NCI-H146 treated with DMSO at 0.1 percent for 48 hours (cell line): ENCODE data around the gene OR1C1.
"Not testable (repeated sequence)": the region's sequence is repeated elsewhere in the genome, so short reads cannot be mapped to it uniquely, and the experiment has no call there.

ENCODE experiments used
- DNase-seq: peaks from one replicate; lab custom pipeline; 2025; ENCODE audit not compliant: unreplicated experiment; lab: John Stamatoyannopoulos, UW

OR1C1 gene

GRCh38 chr1:247760456-247760855, at the start of gene OR1C1:
Gene OR1C1, minus strand, starts transcription at chr1:247760556. Its CDS starts 2,150 bp downstream, at chr1:247758406.
- DNase-seq: no peak

GRCh38 chr1:247797518-247797917, 37.2 kb upstream of the OR1C1 start:
- no peak for DNase-seq

GRCh38 chr1:247769603-247770002, 9.2 kb upstream of the OR1C1 start:
- no peak for DNase-seq

GRCh38 chr1:247754311-247754710, 6.0 kb downstream of the OR1C1 start:
- DNase-seq: not testable (repeated sequence)

GRCh38 chr1:247749870-247750269, 10.5 kb downstream of the OR1C1 start:
- DNase-seq: no peak

GRCh38 chr1:247748041-247748440, 12.3 kb downstream of the OR1C1 start, which contains the start of gene OR14A2:
Gene OR14A2, minus strand, starts transcription at chr1:247748141.
- no peak for DNase-seq

- no peak for DNase-seq
Measured at GRCh38 chr1:247747616-247748015, 12.7 kb downstream of the OR1C1 start.

GRCh38 chr1:247746391-247746935, 13.9 kb downstream of the OR1C1 start:
- no peak for DNase-seq

GRCh38 chr1:247742215-247742760, 18.1 kb downstream of the OR1C1 start:
- DNase-seq: not testable (repeated sequence)

GRCh38 chr1:247741756-247742155, 18.6 kb downstream of the OR1C1 start:
- DNase-seq: no peak

GRCh38 chr1:247740721-247741120, 19.6 kb downstream of the OR1C1 start:
- no peak for DNase-seq

GRCh38 chr1:247738315-247738714, 22.0 kb downstream of the OR1C1 start, which contains the start of gene OR14K1:
Gene OR14K1, plus strand, starts transcription at chr1:247738615. Its CDS starts 0 bp downstream, at chr1:247738615.
- DNase-seq: no peak

- no peak for DNase-seq
Measured at GRCh38 chr1:247721222-247721621, 39.1 kb downstream of the OR1C1 start.

- DNase-seq: no peak
Measured at GRCh38 chr1:247716546-247716945, 43.8 kb downstream of the OR1C1 start, which contains the start of gene OR6F1. Gene OR6F1, minus strand, starts transcription at chr1:247716646. Its CDS starts 3,891 bp downstream, at chr1:247712755.

- no peak for DNase-seq
Measured at GRCh38 chr1:247713753-247714152, 46.6 kb downstream of the OR1C1 start.

- DNase-seq: not testable (repeated sequence)
Measured at GRCh38 chr1:247710681-247711080, 49.7 kb downstream of the OR1C1 start.
